ENCODE results near the gene PRODH2. TPM values are rescaled to one million over a fixed set of nuclear protein-coding genes. Genes with fewer than 3 reads are reported as not detected.

The PRODH2 gene, protein sequence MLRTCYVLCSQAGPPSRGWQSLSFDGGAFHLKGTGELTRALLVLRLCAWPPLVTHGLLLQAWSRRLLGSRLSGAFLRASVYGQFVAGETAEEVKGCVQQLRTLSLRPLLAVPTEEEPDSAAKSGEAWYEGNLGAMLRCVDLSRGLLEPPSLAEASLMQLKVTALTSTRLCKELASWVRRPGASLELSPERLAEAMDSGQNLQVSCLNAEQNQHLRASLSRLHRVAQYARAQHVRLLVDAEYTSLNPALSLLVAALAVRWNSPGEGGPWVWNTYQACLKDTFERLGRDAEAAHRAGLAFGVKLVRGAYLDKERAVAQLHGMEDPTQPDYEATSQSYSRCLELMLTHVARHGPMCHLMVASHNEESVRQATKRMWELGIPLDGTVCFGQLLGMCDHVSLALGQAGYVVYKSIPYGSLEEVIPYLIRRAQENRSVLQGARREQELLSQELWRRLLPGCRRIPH
- not detected for total RNA-seq

DNA sequence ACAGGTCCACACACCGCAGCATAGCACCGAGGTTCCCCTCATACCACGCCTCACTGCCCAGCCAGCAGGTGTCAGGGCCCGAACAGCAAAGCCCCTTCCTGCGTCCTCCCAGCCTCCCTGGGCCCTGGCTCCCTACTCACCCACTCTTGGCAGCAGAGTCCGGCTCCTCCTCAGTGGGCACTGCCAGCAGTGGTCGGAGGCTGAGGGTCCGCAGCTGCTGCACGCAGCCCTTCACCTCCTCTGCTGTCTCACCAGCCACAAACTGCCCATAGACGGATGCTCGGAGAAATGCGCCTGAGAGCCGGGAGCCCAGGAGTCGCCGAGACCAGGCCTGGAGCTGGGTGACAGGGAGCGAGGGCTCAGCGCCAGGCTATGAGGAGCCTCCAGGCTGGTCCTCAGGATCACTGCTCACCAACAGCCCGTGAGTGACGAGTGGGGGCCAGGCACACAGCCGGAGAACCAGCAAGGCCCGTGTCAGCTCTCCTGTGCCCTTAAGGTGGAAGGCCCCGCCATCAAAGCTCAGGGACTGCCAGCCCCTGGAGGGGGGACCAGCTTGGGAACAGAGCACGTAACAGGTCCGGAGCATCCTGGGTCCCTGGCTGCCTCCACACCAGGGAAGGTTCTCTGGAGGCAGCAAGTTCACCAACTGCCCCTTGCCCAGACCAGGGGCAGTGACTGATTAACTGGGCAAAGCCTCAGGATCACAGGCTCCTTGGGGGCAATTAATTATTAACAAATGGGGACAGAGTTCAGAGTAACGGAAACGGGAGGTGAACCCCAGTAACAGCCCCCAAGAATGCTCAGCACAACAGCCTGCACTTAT lies at the start of gene PRODH2:
PRODH2 (minus strand) TSS at position 626 of the 823 bp plus-strand sequence; CDS start at position 586, 40 bp downstream.

DNA sequence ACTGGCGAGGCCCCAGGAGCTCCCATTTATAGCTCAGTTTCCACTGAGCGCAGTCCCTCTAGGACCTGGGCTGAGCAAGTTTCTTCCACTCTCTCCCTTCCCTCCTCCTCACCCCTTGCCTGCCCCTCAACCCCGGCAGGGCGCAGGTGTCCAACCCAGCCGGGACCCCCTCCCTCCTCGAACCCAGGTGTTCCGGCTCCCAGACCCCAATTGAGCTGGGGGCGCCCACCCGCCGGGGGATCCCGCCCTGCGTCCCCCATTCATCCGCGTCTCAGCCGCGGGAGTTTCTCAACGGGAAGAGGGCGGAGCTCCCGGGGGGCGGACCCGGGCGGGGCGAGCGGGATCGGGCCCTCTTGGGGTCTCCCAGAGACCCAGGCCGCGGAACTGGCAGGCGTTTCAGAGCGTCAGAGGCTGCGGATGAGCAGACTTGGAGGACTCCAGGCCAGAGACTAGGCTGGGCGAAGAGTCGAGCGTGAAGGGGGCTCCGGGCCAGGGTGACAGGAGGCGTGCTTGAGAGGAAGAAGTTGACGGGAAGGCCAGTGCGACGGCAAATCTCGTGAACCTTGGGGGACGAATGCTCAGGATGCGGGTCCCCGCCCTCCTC lies 44.0 kb upstream of the PRODH2 start, which contains the start of gene KIRREL2:
KIRREL2 (plus strand) TSS at position 366 of the 604 bp plus-strand sequence; CDS start at position 575, 209 bp downstream.

DNA sequence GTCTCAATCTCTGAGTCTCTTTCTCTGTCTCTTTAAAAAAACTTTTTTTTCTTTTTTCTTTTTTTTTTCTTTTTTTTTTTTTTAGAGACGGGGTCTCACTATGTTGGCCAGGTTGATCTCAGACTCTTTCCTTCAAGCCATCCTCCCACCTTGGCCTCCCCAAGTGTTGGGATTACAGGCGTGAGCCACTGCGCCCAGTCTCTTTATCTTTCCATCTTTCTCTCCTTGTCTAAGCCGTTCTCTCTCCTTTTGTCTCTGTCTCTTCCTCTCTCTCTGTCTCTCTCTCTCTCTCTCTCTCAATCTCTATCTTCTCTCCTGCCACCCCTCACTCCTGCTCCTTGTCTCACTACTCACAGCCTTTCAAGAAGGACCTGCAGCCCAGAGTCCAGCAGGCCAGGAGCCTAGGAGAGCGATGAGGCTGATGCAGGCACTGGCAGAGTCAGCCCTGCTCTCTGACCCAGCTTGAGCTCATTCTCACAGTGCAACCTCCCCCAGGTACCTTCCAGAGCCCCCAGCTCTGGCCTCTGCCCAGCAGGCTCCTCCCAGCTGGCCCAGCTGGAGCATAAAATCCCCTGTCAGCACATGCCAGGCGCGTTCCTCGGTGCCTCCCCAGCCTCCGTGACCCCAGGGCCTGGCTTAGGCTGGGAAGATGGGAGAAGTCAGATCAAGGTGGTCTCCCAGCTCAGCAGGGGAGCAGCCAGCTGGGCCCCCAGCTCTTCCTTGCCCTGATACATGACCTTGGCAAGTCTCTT lies 39.6 kb upstream of the PRODH2 start, which contains the start of gene NPHS1:
NPHS1 (minus strand) TSS at position 476 of the 752 bp plus-strand sequence. CDS start 667 bp downstream, outside the sequence.

DNA sequence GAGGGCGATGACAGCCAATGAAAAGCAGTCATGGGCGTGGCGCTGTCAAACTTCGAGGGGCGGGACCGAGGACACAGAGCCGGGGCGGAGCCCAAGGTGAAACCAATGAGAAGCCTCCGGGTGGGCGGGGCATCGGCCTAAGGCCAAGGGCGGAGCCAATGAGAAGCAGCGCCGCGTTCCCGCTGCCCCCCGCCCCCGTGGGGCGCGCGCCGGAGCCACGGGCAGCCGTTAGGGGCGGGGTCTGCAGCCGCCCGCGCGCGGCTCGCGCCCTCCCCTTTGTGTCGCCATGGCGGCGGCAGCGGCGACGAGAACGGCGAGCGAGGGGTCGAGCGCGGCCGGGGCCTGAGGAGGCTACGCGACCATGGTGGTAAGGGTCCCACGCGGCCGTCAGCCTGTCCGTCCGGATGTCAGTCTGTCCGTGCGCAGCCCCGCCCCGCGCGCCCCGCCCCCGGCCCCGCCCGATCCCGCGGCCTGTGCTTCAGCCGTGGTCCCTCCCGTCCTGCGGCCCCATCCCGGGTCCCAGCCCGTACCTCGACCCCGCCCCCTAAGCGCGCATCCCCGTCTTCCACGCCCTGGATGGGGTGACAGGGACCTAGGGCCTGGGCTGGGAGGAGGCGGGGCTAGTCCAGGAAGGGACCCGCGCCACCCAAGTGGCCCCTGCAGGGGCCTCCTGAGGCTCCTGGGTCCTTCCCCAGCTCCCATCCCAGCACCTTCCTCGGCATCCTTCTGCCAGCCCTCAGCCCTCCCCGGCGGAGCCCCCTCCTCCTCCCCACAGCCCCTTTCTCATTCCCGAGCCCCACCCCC lies 37.1 kb downstream of the PRODH2 start, which contains the start of gene ARHGAP33:
ARHGAP33 (plus strand) TSS at position 267 of the 804 bp plus-strand sequence; CDS start at position 362, 95 bp downstream.

DNA sequence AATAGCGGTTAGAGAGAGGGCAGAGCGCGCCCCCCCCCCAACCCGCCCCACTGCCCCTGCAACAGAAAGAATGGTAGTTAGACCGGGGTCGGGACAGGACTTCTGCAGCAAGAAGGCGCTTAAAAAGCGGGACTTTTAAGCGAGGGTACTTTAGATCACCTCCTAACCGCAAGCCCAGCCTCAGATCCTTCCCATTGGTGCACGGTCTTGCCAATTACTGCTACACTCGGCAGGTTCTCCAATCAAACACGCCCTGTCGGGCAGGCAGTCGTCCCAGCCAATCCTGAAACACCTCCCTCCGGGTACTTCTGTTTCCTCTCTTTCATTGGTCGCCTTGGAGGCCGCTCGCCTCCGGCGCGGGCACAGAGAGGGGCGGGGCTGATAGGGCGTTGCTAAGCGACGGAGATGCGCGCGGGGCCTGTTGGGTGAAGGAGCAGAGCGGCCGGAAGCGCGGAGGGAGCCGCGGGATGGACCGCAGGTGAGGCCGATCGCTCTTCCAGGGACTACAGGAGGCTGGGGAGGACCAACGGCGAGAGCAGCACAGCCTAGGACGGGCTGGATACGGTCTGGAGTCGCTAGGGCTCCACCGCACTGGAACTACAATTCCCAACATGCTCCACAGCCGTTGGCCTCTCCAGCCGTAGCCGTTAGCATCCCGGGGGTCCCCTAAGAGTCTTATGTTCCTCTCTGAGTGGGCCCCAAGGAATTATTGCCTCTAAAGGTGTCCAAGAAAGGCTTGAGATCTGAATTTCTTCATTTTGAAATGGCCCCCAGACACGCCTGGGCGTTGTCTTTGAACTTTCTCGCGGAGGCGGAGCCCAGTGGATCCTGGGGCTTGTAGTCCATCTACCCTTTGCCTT lies 54.7 kb downstream of the PRODH2 start, which contains the start of gene PROSER3:
PROSER3 (plus strand) TSS at position 428 of the 860 bp plus-strand sequence; CDS start at position 468, 40 bp downstream.

DNA sequence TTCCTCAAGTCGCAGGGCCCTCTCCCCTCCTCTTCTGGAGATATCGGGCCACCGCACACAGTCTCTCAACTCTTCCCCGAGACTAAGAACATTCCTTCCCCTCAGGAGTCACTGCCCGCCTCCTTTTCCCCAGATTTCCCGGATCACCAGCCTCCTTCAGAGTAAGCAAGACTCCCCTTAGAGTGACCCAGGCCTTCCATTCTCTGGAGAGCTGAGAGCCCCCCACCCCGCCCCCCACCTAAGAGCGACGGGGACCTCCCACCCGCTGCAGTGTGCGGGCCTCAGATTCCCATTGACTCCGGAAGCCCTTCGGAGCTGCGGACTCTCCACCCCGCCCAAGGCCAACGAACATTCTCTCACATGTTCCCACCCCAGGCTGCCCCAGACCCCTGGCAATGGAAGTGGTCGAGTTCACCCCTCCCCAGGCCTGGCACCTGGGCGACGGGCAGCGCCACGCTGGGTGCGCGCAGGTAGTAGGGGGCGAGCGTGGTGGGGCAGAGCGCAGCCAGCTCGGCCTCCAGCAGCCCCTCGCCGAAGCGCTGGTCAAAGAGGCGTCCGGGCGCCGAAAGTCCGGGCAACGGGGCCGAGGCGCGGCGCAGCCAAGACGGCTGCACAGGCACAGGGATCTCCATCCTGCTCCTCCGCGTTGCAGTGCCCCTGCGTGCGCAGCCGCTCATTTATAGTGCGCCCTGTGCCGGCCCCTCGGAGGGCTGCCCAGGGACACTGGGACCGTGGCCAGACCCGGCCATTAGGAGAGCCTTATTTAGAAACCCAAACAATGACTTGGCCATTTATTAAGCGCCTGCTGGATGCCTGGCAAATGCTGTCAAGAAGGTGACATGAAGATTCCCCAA lies 56.0 kb downstream of the PRODH2 start, which contains the start of gene HSPB6:
HSPB6 (minus strand) TSS at position 653 of the 854 bp plus-strand sequence; CDS start at position 632, 21 bp downstream.

Other genes starting within 250 kb of the PRODH2 start
- not detected for gene ATP4A, start 249.2 kb downstream of the PRODH2 start, total RNA-seq
- not detected for gene PMIS2, start 226.7 kb downstream of the PRODH2 start, total RNA-seq
- 10 to 100 TPM; 41.8 to 48.0 TPM for gene HAUS5, start 200.1 kb downstream of the PRODH2 start, total RNA-seq
- gene RBM42, start 183.8 kb downstream of the PRODH2 start, total RNA-seq, result 10 to 100 TPM; 86.6 to 89.2 TPM
- gene ETV2, start 171.1 kb downstream of the PRODH2 start, total RNA-seq, result 1 to 10 TPM; 1.0 to 1.2 TPM
- gene COX6B1, start 164.5 kb downstream of the PRODH2 start, total RNA-seq, result 100 to 1,000 TPM; 440 to 457 TPM
- gene UPK1A, start 146.3 kb downstream of the PRODH2 start, total RNA-seq, result 1 to 10 TPM; 1.4 to 1.6 TPM
- gene ZBTB32, start 108.3 kb downstream of the PRODH2 start, total RNA-seq, result 10 to 100 TPM; 15.2 to 16.2 TPM
- 10 to 100 TPM; 57.3 to 59.9 TPM for gene KMT2B, start 94.8 kb downstream of the PRODH2 start, total RNA-seq
- 10 to 100 TPM; 60.3 to 60.9 TPM for gene IGFLR1, start 70.4 kb downstream of the PRODH2 start, total RNA-seq
- gene U2AF1L4, start 67.4 kb downstream of the PRODH2 start, total RNA-seq, result 10 to 100 TPM; 40.0 to 42.6 TPM
- 10 to 100 TPM; 43.7 to 44.7 TPM for gene PSENEN, start 67.2 kb downstream of the PRODH2 start, total RNA-seq
- 10 to 100 TPM; 10.6 to 13.0 TPM for gene LIN37, start 64.3 kb downstream of the PRODH2 start, total RNA-seq
- gene HSPB6, start 55.8 kb downstream of the PRODH2 start, total RNA-seq, result not detected
- gene PROSER3, start 54.7 kb downstream of the PRODH2 start, total RNA-seq, result 10 to 100 TPM; 50.4 to 51.2 TPM
- gene ARHGAP33, start 37.3 kb downstream of the PRODH2 start, total RNA-seq, result 10 to 100 TPM; 57.0 to 75.7 TPM
- gene NPHS1, start 39.7 kb upstream of the PRODH2 start, total RNA-seq, result not detected
- gene KIRREL2, start 44.1 kb upstream of the PRODH2 start, total RNA-seq, result under 1 TPM; 0.30 to 0.63 TPM
- gene APLP1, start 55.7 kb upstream of the PRODH2 start, total RNA-seq, result 1 to 10 TPM in 1 of 2 experiments, under 1 TPM in 1; 0.30 to 1.2 TPM
- 10 to 100 TPM; 35.6 to 42.9 TPM for gene NFKBID, start 87.7 kb upstream of the PRODH2 start, total RNA-seq
- 100 to 1,000 TPM; 195 to 204 TPM for gene HCST, start 89.7 kb upstream of the PRODH2 start, total RNA-seq
- gene TYROBP, start 95.5 kb upstream of the PRODH2 start, total RNA-seq, result under 1 TPM in 1 of 2 experiments, not detected in 1; 0.43 TPM
- 10 to 100 TPM; 12.4 to 13.0 TPM for gene LRFN3, start 123.5 kb upstream of the PRODH2 start, total RNA-seq
- gene SDHAF1, start 182.3 kb upstream of the PRODH2 start, total RNA-seq, result 10 to 100 TPM; 17.4 to 19.6 TPM
- gene SYNE4, start 196.0 kb upstream of the PRODH2 start, total RNA-seq, result 1 to 10 TPM; 1.6 to 2.0 TPM
- gene ALKBH6, start 201.4 kb upstream of the PRODH2 start, total RNA-seq, result 10 to 100 TPM; 42.1 to 44.0 TPM
- 1 to 10 TPM; 1.5 TPM for gene CLIP3, start 220.0 kb upstream of the PRODH2 start, total RNA-seq
- gene THAP8, start 241.4 kb upstream of the PRODH2 start, total RNA-seq, result 1 to 10 TPM; 5.7 to 6.4 TPM
- gene WDR62, start 242.1 kb upstream of the PRODH2 start, total RNA-seq, result 10 to 100 TPM; 23.7 to 26.4 TPM

Data from activated naive CD4-positive, alpha-beta T cell treated with anti-CD3 and anti-CD28 coated beads, Interleukin-2, amount 10 ng/mL, durations not matched to agents 5 hours and 36 hours (primary cell).